ENCODE data around the gene RAPGEF2.

GRCh38 chr4:159297091-159297490, 194.2 kb downstream of the RAPGEF2 start:
- TF ChIP-seq ARNTL (CRISPR knock-in tag; IDR thresholded peaks at IDR 0.05; ENCODE audit: borderline replicate concordance, low read depth) = no peak
- TF ChIP-seq SNAI2 (CRISPR knock-in tag; IDR thresholded peaks at IDR 0.05) = no peak
- TF ChIP-seq ZC3H10 (CRISPR knock-in tag; IDR thresholded peaks at IDR 0.05) = no peak
- TF ChIP-seq ZNF70 (CRISPR knock-in tag; IDR thresholded peaks at IDR 0.05) = no peak
- TF ChIP-seq TOX (CRISPR knock-in tag; IDR thresholded peaks at IDR 0.05; ENCODE audit: borderline replicate concordance) = no peak
- TF ChIP-seq ZFP30 (CRISPR knock-in tag; IDR thresholded peaks at IDR 0.05) = no peak
- TF ChIP-seq RARB (CRISPR knock-in tag; IDR thresholded peaks at IDR 0.05) = no peak
- no peak for TF ChIP-seq TSHZ2 (CRISPR knock-in tag; IDR thresholded peaks at IDR 0.05)
- no peak for TF ChIP-seq ESRRG (CRISPR knock-in tag; IDR thresholded peaks at IDR 0.05)
- no peak for TF ChIP-seq CREB5 (CRISPR knock-in tag; IDR thresholded peaks at IDR 0.05; ENCODE audit: low read depth)
